GM21737 (cell line): ENCODE measurements around the gene CROCC2.

ENCODE experiments used
- ATAC-seq: cut with Tn5 transposase; IDR thresholded peaks from one replicate; pipeline ENCODE4 v1.9.1; 2021; ENCODE audit warnings: mild to moderate bottlenecking, moderate library complexity; ENCODE audit not compliant: unreplicated experiment

CROCC2 gene

GRCh38 chr2:241008711-241009121, 102.6 kb downstream of the CROCC2 start:
- no peak for ATAC-seq

- no peak for ATAC-seq
These were observed 103.1 kb downstream of the CROCC2 start for GRCh38 chr2:241009191-241009590.

- ATAC-seq: no peak
These were observed 103.7 kb downstream of the CROCC2 start for GRCh38 chr2:241009601-241010530.

- ATAC-seq: no peak
These were observed 104.6 kb downstream of the CROCC2 start for GRCh38 chr2:241010531-241011295.

DNA sequence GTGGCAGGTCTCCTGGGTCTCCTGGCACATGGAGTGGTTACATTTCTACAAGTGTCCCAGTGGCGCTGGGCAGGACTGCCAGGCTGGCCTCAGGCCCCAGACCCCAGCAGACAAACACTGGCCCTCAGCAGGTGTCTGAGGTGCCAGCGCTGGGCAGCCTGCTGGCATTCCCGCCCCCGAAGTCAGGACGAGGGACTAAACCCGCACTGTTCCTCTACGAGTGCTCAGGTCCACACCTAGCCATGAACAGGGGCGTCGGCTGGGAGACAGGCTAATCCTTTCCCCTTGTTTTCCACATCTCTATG, 105.1 kb downstream of the CROCC2 start:
- ATAC-seq: no peak

DNA sequence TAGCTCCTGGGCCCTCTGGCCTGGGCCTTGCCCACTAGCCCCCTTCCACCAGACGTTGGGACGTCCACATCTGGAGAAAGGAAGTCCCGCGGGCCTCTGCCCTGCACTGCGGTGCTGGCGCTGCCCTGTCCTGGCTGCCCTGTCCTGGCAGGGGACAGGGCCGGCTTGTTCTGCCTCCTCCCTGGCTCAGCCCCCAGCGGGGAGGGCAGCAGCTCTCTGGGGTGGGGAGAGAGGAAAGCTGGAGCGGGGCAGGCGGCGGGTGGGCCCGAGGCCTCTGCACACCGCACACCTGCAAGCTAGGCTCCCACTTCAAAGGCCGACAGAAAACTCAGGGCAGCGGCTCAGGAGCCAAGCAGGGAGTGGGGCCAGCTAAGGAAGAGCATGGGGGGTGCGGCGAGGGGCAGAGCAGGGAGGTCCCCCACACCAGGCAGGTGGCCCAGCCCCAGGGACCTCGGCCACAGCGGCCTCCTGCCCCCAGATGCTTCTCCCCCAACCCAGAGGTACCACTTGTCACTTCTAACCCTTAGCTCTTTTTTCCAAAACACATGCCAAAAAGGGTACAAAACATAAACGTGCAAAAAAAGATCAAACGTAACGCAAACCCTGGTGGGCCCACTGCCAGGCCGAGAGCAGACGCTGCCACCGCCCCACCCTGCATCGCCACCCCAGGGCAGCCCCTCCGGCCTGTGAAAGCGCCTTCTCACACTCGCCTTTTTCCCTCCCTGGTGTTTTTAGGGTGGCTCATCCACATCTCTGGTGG, 105.8 kb downstream of the CROCC2 start:
- ATAC-seq: no peak

- ATAC-seq: no peak
These were observed 108.1 kb downstream of the CROCC2 start for GRCh38 chr2:241014224-241014623.

- ATAC-seq: no peak
These were observed 108.6 kb downstream of the CROCC2 start for GRCh38 chr2:241014764-241015163.

DNA sequence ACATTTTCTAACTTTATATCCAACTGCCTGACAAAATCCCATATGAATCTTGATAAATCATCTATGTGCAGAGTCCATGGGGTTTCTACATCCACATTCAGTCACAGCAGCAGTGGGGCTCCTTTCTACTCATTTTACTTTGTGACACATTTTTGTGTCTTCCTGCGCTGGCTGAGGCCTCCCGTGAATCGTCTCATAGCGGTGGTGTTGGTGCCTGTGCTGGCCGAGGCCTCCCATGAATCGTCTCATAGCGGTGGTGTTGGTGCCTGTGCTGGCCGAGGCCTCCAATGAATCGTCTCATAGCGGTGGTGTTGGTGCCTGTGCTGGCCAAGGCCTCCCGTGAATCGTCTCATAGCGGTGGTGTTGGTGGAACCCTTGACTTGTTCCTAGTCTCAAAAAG, 109.3 kb downstream of the CROCC2 start:
- ATAC-seq: no peak

DNA sequence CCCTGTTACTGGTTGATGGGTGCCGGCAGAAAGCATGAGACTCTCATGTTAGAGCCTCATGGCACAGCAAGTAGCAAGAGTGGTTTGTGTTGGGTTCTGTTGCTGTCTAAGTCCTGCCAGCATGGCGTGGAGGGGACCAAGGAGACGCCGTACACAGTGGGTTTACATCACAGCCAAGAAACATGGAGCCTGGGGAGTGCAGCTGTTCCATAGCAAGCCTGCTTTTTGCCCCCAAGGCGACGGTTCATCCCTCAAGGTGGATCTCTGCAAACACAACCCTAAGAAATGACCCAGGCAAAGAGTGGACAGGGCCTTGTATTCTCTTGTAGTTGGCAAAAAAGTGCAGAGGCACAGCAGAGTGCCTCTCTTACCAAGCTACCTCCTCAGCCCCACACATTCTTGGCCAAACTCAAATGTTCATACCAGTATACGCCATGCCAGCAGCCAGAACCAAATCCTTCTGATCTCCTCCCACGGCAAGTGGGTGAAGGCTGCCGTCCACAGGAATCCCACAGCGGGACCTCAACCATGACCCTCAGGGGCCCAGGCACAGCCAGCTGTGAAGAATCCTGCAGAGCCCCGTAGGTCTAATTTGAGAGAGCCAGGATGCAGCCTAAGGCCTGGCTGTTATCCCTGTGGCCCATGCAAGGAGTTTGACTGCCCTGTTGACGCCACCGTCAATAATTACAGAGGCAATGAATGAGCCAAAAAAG, 111.2 kb downstream of the CROCC2 start:
- ATAC-seq: no peak

DNA sequence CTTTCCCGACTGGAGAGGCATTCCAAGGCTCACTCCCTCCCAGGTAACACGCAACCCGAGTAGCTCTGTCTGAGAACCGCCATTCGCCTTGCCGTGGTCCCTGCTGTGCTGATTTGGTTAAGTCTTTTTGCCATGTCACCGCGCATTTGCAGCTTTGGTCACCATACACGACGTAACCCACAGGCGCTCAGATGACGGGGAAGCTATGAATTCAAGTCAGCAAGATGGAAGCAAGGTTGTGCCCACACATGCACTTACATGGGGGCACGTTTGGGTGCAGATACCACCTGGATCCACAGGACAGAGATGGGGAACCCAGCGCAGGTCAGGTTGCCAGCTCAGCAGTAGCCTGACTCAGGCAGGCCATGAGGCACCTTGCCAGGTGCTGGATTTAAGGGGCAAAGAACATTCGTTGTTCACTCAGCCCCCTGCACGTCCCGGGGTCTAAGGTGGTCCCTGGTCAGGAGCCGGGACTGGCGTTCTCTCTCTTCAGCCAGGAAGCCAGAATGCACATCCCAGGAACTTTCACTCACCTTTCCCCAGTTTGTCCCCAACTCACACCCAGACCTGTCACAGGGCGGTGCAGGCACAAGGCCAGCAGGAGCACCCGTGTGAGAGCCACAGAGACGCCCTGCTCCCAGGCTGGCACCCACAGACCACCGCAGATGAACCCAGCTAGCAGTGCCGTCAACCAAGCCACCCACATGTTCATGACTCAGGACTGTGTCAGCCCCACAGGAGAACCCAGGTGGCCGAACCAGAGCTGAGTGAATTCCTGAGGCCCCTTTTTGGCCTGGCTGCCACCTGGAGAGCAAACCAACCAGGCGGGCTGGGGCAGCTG, 112.1 kb downstream of the CROCC2 start:
- no peak for ATAC-seq

- ATAC-seq: no peak
These were observed 113.5 kb downstream of the CROCC2 start for GRCh38 chr2:241019441-241020139.

GRCh38 chr2:241020201-241020600, 114.1 kb downstream of the CROCC2 start:
- no peak for ATAC-seq

DNA sequence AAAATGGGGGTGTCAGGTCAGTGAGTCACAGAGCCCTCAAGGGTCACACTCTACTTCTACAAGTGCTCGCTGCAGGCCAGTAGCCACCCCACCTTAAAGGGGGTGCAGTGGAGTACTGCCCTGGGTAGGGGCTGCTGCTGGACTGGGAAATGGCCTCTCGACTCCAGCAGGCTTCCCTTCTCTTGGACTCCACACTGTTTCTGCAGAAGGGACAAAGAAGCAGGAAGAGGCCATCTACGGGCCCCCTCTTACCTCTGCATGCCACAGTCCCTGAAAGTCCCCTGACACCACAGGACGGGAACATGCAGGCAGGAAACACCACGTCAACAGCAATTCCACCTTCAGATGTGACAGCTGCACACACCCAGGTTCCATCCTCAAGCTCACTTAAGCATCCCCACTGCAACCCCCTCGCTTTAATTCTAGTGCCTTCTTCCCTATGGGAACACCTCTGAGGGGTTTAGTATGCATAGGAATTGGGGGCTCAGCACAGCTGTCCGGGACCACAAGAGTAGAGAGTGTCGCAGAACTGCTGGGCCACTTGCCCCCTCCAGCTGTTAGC, 114.6 kb downstream of the CROCC2 start:
- ATAC-seq: no peak

GRCh38 chr2:241025639-241026038, 119.5 kb downstream of the CROCC2 start:
- ATAC-seq: no peak

GRCh38 chr2:241029599-241030332, 123.6 kb downstream of the CROCC2 start:
- no peak for ATAC-seq

DNA sequence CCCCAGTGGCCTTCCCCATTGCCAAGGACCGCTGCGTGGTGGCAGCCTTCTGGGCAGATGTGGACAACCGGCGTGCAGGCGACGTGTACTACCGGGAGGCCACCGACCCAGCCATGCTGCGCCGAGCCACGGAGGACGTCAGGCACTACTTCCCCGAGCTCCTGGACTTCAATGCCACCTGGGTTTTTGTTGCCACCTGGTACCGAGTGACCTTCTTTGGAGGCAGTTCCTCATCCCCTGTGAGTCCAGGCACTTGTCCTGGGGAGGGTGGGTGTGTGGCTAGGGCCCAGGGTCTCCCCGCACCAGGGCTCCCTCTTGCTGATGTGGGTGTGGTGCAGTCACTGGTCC, 124.2 kb downstream of the CROCC2 start:
- ATAC-seq: no peak

DNA sequence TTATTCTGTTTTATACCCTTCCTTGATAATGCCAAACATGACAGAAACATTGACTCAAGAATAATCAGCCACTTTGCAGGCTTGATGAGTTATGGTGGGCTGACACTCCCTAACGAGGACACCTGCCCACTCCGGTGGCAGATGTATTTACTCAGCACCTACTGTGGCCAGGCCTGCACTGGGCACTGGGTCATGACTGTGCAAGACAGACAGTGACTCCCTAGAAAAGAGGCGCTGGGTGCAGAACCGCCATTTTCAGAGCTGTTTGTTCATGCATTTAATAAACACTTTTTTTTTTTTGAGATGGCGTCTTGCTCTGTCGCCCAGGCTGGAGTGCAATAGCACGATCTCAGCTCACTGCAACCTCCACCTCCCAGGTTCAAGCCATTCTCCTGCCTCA, 124.7 kb downstream of the CROCC2 start:
- ATAC-seq: no peak
